Neuronal stem cell (in vitro differentiated cells): ENCODE measurements around the gene BCL2L13.
"Not testable (repeated sequence)": the region's sequence is repeated elsewhere in the genome, so short reads cannot be mapped to it uniquely, and the experiment has no call there.

Source experiments
- DNase-seq: peaks from one replicate; pipeline ENCODE4 v3.0.0-alpha.2; 2013; ENCODE audit warnings: low spot score
- H2AFZ ChIP-seq: one replicate; pipeline ENCODE4 v1.6.1; 2013; ENCODE audit warnings: mild to moderate bottlenecking, low read length, inconsistent platforms
- H2AK5ac ChIP-seq: 2 replicates; pipeline ENCODE4 v1.6.1; 2013; ENCODE audit warnings: low read depth, mild to moderate bottlenecking, inconsistent platforms, low read length, moderate library complexity, mixed read lengths
- H2BK120ac ChIP-seq: 2 replicates; pipeline ENCODE4 v1.6.1; 2013; ENCODE audit warnings: low read depth, mild to moderate bottlenecking, inconsistent platforms, low read length, moderate library complexity, mixed read lengths
- H2BK12ac ChIP-seq: one replicate; pipeline ENCODE4 v1.6.1; 2013; ENCODE audit warnings: low read length, inconsistent platforms
- H2BK15ac ChIP-seq: 2 replicates; pipeline ENCODE4 v1.6.1; 2013; ENCODE audit warnings: mild to moderate bottlenecking, low read length, inconsistent platforms, mixed read lengths
- H2BK5ac ChIP-seq: one replicate; pipeline ENCODE4 v1.6.1; 2013; ENCODE audit warnings: inconsistent platforms, mild to moderate bottlenecking, low read length, moderate library complexity
- H3K14ac ChIP-seq: one replicate; pipeline ENCODE4 v1.6.1; 2013; ENCODE audit warnings: low read length, inconsistent platforms
- H3K18ac ChIP-seq: 2 replicates; pipeline ENCODE4 v1.6.1; 2013; ENCODE audit warnings: low read length, inconsistent platforms
- H3K23ac ChIP-seq: 2 replicates; pipeline ENCODE4 v1.6.1; 2013; ENCODE audit warnings: low read depth, mild to moderate bottlenecking, mixed read lengths, low read length, inconsistent platforms; ENCODE audit not compliant: poor library complexity
- H3K27ac ChIP-seq: replicated peaks from 3 replicates; pipeline ENCODE4 v1.5.1; 2013; ENCODE audit warnings: low read length, inconsistent platforms
- H3K27me3 ChIP-seq, 3 experiments: 2 replicates each; pipeline ENCODE4 v1.6.1; 2013; ENCODE audit warnings: low read length in 3 of 3, mild to moderate bottlenecking in 2 of 3, inconsistent platforms in 1 of 3, low read depth in 1 of 3, mixed read lengths in 1 of 3, moderate library complexity in 1 of 3; ENCODE audit not compliant: control insufficient read depth in 3 of 3, insufficient read depth in 3 of 3
- H3K36me3 ChIP-seq, 2 donors: replicated peaks in 1 of 2; 2 replicates each; pipeline ENCODE4 v1.6.1; 2013; ENCODE audit warnings: low read length in 2 of 2; ENCODE audit not compliant: control insufficient read depth in 2 of 2, insufficient read depth in 2 of 2
- H3K4ac ChIP-seq: 2 replicates; pipeline ENCODE4 v1.6.1; 2013; ENCODE audit warnings: inconsistent platforms, mild to moderate bottlenecking, low read length, moderate library complexity
- H3K4me1 ChIP-seq, 2 donors: 1 replicate in 1 of 2; 2 replicates in 1 of 2; pipeline ENCODE4 v1.6.1; 2013; ENCODE audit warnings: low read length in 2 of 2, low read depth in 1 of 2; ENCODE audit not compliant: control insufficient read depth in 2 of 2, insufficient read depth in 1 of 2
- H3K4me2 ChIP-seq: one replicate; pipeline ENCODE4 v1.6.1; 2013; ENCODE audit warnings: mild to moderate bottlenecking, low read length, inconsistent platforms; ENCODE audit not compliant: insufficient read depth, poor library complexity, severe bottlenecking
- H3K4me3 ChIP-seq, 2 donors: 2 replicates each; pipeline ENCODE4 v1.5.1; 2013; ENCODE audit warnings: low read length in 2 of 2, mild to moderate bottlenecking in 2 of 2, inconsistent platforms in 1 of 2, moderate library complexity in 1 of 2
- H3K79me1 ChIP-seq: one replicate; pipeline ENCODE4 v1.6.1; 2013; ENCODE audit warnings: low read depth, mild to moderate bottlenecking, inconsistent platforms, low read length, moderate library complexity
- H3K9ac ChIP-seq: one replicate; pipeline ENCODE4 v1.6.1; 2013; ENCODE audit warnings: mild to moderate bottlenecking, low read depth, low read length, inconsistent platforms; ENCODE audit not compliant: poor library complexity
- H3K9me3 ChIP-seq, 2 donors: replicated peaks in 1 of 2; 2 replicates each; pipeline versions ENCODE3 to v1.6.1; 2013; ENCODE audit warnings: low read length in 2 of 2, mild to moderate bottlenecking in 2 of 2, inconsistent platforms in 1 of 2, low read depth in 1 of 2, mixed read lengths in 1 of 2, moderate library complexity in 1 of 2; ENCODE audit not compliant: control insufficient read depth in 2 of 2, insufficient read depth in 1 of 2
- H4K8ac ChIP-seq: one replicate; pipeline ENCODE4 v1.6.1; 2013; ENCODE audit warnings: low read depth, mild to moderate bottlenecking, inconsistent platforms, low read length, moderate library complexity
- H4K91ac ChIP-seq: one replicate; pipeline ENCODE4 v1.6.1; 2013; ENCODE audit warnings: low read length, low read depth, mild to moderate bottlenecking, inconsistent platforms; ENCODE audit not compliant: poor library complexity
- WGBS, 2 donors: extraction: QIAGEN DNeasy Blood & Tissue Kit; methylation state at CpG; one replicate each; pipeline ENCODE4 v1.1.7; 2013; ENCODE audit warnings: missing lambda C conversion rate in 2 of 2, mixed read lengths in 1 of 2; ENCODE audit not compliant: insufficient read length in 2 of 2, insufficient replicate concordance in 1 of 2; ENCODE audit errors: extremely low coverage in 2 of 2; 5-methylcytosine and 5-hydroxymethylcytosine counted together

BCL2L13 gene

DNA sequence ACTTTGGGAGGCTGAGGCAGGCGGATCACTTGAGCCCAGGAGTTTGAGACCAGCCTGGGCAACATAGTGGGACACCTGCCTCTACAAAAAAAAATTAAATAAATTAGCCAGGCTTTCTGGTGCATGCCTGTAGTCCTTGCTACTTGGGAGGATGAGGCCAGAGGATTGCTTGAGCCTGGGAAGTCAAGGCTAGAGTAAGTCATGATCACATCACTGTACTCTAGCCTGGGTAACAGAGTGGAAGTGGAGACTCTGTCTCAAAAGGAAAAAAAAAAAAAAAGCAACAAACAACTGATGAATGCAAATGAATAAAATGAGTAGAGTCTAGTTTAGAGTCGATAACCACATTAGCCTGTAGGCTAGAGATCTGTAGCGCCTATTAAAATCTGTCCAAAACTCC is 3.9 kb upstream of the BCL2L13 start:
- peaks cover 3 to 4% of the 10 kb centered on the region in 2 donors for H3K4me1 ChIP-seq
- H2BK12ac ChIP-seq = no peak overlapping the region

DNA sequence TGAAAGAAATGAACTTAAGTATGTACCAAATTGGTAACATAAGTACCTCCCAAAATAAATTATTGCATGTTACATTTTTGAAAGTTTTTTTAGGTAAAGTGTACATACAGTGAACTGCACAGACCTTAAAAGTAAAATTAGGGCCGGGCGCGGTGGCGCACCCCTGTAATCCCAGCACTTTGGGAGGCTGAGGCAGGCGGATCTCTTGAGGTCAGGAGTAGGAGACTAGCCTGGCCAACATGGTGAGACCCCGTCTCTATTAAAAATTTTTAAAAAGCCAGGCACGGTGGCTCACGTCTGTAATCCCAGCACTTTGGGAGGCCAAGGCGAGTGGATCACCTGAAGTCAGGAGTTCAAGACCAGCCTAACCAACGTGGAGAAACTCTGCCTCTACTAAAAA is 1.7 kb upstream of the BCL2L13 start:
- not testable (repeated sequence) for H3K9me3 ChIP-seq, H2AK5ac ChIP-seq, H3K9ac ChIP-seq, H3K27me3 ChIP-seq, H4K8ac ChIP-seq, H3K4me3 ChIP-seq, H3K4me1 ChIP-seq, H3K18ac ChIP-seq, H2BK120ac ChIP-seq, H3K27ac ChIP-seq, H3K79me1 ChIP-seq, H2BK15ac ChIP-seq, H4K91ac ChIP-seq, H3K23ac ChIP-seq, H3K14ac ChIP-seq, DNase-seq, H3K4me2 ChIP-seq, H2AFZ ChIP-seq, H2BK12ac ChIP-seq, H3K4ac ChIP-seq, H2BK5ac ChIP-seq, H3K36me3 ChIP-seq
- WGBS, 2 donors = no CpG with 5 or more reads among the region's 10 CpGs

More for the DNA sequence above, 3.9 kb upstream of the BCL2L13 start:
- Histone ChIP-seq H3K36me3 (no peaks in the 10 kb centered on the region), H3K79me1 (peaks cover 4% of the 10 kb centered on the region), H2BK15ac (no peak overlapping the region), H2AK5ac (no peak overlapping the region), H2AFZ (no peak overlapping the region), H3K18ac (no peak overlapping the region), H2BK120ac (no peak overlapping the region), H3K9me3 (no peaks in the 10 kb centered on the region), H3K4ac (no peak overlapping the region), H3K4me2 (no peak overlapping the region), H4K8ac (no peak overlapping the region), H2BK5ac (no peak overlapping the region), H4K91ac (no peak overlapping the region), H3K23ac (no peak overlapping the region), H3K4me3 (no peak overlapping the region), H3K14ac (no peak overlapping the region), H3K9ac (no peak overlapping the region), H3K27me3 (no peaks in the 10 kb centered on the region), H3K27ac (no peak overlapping the region)
- no peak for DNase-seq
- no CpG with 5 or more reads among the region's 3 CpGs for WGBS, 2 donors

DNA sequence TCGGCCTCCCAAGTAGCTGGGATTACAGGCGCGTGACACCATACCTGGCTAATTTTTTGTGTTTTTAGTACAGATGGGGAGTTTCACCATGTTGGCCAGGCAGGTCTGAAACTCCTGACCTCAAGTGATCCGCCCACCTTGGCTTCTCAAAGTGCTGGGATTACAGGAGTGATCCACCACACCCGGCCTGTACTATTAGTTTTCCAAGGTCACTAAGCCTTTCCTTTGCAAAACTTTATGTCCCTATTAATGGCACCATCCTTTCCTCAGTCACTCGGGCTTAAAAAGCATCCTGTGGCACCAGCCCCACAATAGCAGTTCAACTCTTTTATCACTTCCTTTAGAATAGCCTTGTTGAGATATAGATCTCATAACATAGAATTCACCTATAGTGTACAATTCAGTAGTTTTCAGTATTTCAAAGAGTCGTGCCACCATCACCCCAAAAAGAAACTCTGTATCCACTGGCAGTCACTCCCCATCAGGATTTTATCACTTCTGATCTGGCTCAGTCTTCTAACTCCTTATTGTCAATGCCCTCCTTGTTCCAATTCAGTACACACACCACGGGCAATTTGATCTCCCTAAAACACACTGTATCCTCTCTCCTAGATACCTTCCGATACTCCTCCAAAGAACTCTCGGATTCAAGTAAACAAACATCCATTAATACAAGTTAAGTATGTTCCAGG is 921 bp upstream of the BCL2L13 start:
- no peak for DNase-seq
- H3K23ac ChIP-seq = no peak overlapping the region

DNA sequence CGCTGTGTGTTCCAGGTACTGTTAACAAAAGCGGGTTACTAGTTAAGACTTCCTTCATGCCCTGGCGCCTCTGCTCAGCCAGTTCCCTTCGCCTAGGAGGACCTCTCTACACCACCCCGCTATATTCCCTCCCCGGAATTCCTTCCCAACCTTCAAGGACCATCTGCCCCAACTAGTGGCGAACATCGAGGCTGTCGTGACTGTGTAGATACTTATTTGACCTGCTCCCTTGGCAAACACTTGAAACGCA is 450 bp upstream of the BCL2L13 start:
- peak overlapping the region; percentile 59 to 96 for H3K4me3 ChIP-seq
- peaks cover 3 to 4% of the 10 kb centered on the region in 2 donors for H3K4me1 ChIP-seq
- DNase-seq = no peak
- H3K14ac ChIP-seq = no peak overlapping the region
- H3K27me3 ChIP-seq = no peaks in the 10 kb centered on the region
- H3K4me2 ChIP-seq = peak overlapping the region; percentile 84
- H3K79me1 ChIP-seq = peaks cover 3% of the 10 kb centered on the region
- no peak overlapping the region for H2BK5ac ChIP-seq
- no peak overlapping the region for H2BK15ac ChIP-seq
- peak overlapping the region; percentile 78 for H3K9ac ChIP-seq
- no peak overlapping the region for H2BK12ac ChIP-seq
- H2BK120ac ChIP-seq = no peak overlapping the region
- H3K36me3 ChIP-seq = peaks cover 0 to 18% of the 10 kb centered on the region in 2 donors
- H4K91ac ChIP-seq = no peak overlapping the region
- H3K23ac ChIP-seq = peak overlapping the region; percentile 100
- H2AFZ ChIP-seq = peak overlapping the region; percentile 93
- peaks cover 0 to 8% of the 10 kb centered on the region in 2 donors for H3K9me3 ChIP-seq
- no peak overlapping the region for H4K8ac ChIP-seq
- no peak overlapping the region for H3K4ac ChIP-seq
- no CpG with 5 or more reads among the region's 10 CpGs for WGBS, 2 donors
- peak overlapping the region; percentile 71 for H3K27ac ChIP-seq
- H2AK5ac ChIP-seq = no peak overlapping the region
- H3K18ac ChIP-seq = peak overlapping the region; percentile 48

More for the DNA sequence above, 921 bp upstream of the BCL2L13 start:
- no peak overlapping the region for H2BK12ac ChIP-seq
- H3K18ac ChIP-seq = no peak overlapping the region
- H2BK120ac ChIP-seq = no peak overlapping the region
- peaks cover 3 to 4% of the 10 kb centered on the region in 2 donors for H3K4me1 ChIP-seq
- peaks cover 0 to 15% of the 10 kb centered on the region in 2 donors for H3K36me3 ChIP-seq
- no peak overlapping the region for H3K14ac ChIP-seq
- no peak overlapping the region for H4K91ac ChIP-seq
- peaks cover 3% of the 10 kb centered on the region for H3K79me1 ChIP-seq
- H4K8ac ChIP-seq = no peak overlapping the region
- WGBS, 2 donors = no CpG with 5 or more reads among the region's 10 CpGs
- H2BK5ac ChIP-seq = no peak overlapping the region
- peak overlapping the region; percentile 71 for H3K27ac ChIP-seq
- no peak overlapping the region for H2AK5ac ChIP-seq
- H3K4ac ChIP-seq = no peak overlapping the region
- H3K4me2 ChIP-seq = peak overlapping the region; percentile 84
- peak overlapping the region; percentile 59 to 96 for H3K4me3 ChIP-seq
- peak overlapping the region; percentile 78 for H3K9ac ChIP-seq
- H2AFZ ChIP-seq = peak overlapping the region; percentile 93
- peaks cover 0 to 7% of the 10 kb centered on the region in 2 donors for H3K9me3 ChIP-seq
- no peaks in the 10 kb centered on the region for H3K27me3 ChIP-seq
- H2BK15ac ChIP-seq = no peak overlapping the region
